Lower leg skin (tissue), 3 donors: ENCODE results near the gene ST7.

ENCODE experiments used
- CTCF ChIP-seq, 3 donors: fragments of 450-650 bp; IDR thresholded peaks; one replicate each; pipeline ENCODE4 v1.5.1; 2016; ENCODE audit warnings: antibody characterized with exemption in 3 of 3, mild to moderate bottlenecking in 3 of 3, moderate library complexity in 2 of 3
- POLR2A ChIP-seq, 2 donors: fragments of 450-650 bp; IDR thresholded peaks; one replicate each; pipeline ENCODE4 v1.6.1; 2016 to 2017; ENCODE audit warnings: antibody characterized with exemption in 2 of 2, mild to moderate bottlenecking in 1 of 2, moderate library complexity in 1 of 2

- TF ChIP-seq CTCF (IDR thresholded peaks at IDR 0.05) (no peak), POLR2A (IDR thresholded peaks at IDR 0.05) (no peak)
These were observed 185.7 kb downstream of the ST7 start for GRCh38 chr7:117138981-117139380.
